ENCODE measurements around the gene MICAL2. TPM values are rescaled to one million over a fixed set of nuclear protein-coding genes. Genes with fewer than 3 reads are reported as not detected.
A peak's percentile ranks its signal among the peaks of the same experiment; 100 is the strongest.

MICAL2 gene, protein sequence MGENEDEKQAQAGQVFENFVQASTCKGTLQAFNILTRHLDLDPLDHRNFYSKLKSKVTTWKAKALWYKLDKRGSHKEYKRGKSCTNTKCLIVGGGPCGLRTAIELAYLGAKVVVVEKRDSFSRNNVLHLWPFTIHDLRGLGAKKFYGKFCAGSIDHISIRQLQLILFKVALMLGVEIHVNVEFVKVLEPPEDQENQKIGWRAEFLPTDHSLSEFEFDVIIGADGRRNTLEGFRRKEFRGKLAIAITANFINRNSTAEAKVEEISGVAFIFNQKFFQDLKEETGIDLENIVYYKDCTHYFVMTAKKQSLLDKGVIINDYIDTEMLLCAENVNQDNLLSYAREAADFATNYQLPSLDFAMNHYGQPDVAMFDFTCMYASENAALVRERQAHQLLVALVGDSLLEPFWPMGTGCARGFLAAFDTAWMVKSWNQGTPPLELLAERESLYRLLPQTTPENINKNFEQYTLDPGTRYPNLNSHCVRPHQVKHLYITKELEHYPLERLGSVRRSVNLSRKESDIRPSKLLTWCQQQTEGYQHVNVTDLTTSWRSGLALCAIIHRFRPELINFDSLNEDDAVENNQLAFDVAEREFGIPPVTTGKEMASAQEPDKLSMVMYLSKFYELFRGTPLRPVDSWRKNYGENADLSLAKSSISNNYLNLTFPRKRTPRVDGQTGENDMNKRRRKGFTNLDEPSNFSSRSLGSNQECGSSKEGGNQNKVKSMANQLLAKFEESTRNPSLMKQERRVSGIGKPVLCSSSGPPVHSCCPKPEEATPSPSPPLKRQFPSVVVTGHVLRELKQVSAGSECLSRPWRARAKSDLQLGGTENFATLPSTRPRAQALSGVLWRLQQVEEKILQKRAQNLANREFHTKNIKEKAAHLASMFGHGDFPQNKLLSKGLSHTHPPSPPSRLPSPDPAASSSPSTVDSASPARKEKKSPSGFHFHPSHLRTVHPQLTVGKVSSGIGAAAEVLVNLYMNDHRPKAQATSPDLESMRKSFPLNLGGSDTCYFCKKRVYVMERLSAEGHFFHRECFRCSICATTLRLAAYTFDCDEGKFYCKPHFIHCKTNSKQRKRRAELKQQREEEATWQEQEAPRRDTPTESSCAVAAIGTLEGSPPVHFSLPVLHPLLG
- 237 TPM for total RNA-seq

DNA sequence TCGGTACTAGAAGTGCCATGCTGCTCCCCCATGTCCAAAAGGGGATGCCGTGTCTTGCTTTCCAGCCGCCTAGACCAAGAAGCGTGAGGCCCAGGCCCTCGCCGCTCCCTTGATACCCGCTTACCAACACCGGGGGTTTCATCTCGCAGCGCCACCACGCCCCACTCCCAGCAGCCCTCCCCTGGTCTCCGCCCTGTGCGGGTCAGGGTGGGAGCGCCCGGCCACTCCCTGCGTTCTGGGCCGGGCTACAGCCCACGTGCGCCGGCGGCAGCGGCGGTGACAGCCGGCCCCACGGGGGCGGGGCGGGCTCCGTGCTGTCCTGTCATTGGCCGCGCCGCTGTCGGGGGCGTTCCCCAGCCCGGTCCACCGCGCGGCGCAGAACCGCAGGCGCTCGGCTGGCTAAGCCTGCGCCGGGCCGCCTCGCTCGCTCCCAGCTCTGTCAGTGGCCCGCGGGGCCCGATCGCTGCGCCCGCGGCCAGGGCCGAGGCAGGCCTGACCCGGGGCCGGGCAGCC is at the start of gene MICAL2:
Gene MICAL2 (plus strand): TSS at position 390 of the 513 bp plus-strand sequence. CDS start 51,566 bp downstream, outside the sequence.
- Histone ChIP-seq H3K9me3 (no peaks in the 10 kb centered on the region), H3K27me3 (no peaks in the 10 kb centered on the region), H3K27ac (peak within 1 kb of the TSS; percentile 92 to 93), H3K36me3 (peaks cover 0 to 12% of the 10 kb centered on the region in 2 donors), H3K4me1 (peaks cover 2 to 12% of the 10 kb centered on the region in 2 donors), H3K4me3 (peak within 1 kb of the TSS; percentile 89 to 91)
- TF ChIP-seq, protein P1, sequence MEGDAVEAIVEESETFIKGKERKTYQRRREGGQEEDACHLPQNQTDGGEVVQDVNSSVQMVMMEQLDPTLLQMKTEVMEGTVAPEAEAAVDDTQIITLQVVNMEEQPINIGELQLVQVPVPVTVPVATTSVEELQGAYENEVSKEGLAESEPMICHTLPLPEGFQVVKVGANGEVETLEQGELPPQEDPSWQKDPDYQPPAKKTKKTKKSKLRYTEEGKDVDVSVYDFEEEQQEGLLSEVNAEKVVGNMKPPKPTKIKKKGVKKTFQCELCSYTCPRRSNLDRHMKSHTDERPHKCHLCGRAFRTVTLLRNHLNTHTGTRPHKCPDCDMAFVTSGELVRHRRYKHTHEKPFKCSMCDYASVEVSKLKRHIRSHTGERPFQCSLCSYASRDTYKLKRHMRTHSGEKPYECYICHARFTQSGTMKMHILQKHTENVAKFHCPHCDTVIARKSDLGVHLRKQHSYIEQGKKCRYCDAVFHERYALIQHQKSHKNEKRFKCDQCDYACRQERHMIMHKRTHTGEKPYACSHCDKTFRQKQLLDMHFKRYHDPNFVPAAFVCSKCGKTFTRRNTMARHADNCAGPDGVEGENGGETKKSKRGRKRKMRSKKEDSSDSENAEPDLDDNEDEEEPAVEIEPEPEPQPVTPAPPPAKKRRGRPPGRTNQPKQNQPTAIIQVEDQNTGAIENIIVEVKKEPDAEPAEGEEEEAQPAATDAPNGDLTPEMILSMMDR (IDR thresholded peaks at IDR 0.05) = no peak
- intact Hi-C loops (cut with DNase I) = loop anchor here (1.0 to 10.0 kb wide), 3 partner anchors 20 to 55 kb away; no protein-coding TSS in a partner anchor
- peak; percentile 61 to 94 for DNase-seq (ENCODE audit: low spot score in 2 of 2)

DNA sequence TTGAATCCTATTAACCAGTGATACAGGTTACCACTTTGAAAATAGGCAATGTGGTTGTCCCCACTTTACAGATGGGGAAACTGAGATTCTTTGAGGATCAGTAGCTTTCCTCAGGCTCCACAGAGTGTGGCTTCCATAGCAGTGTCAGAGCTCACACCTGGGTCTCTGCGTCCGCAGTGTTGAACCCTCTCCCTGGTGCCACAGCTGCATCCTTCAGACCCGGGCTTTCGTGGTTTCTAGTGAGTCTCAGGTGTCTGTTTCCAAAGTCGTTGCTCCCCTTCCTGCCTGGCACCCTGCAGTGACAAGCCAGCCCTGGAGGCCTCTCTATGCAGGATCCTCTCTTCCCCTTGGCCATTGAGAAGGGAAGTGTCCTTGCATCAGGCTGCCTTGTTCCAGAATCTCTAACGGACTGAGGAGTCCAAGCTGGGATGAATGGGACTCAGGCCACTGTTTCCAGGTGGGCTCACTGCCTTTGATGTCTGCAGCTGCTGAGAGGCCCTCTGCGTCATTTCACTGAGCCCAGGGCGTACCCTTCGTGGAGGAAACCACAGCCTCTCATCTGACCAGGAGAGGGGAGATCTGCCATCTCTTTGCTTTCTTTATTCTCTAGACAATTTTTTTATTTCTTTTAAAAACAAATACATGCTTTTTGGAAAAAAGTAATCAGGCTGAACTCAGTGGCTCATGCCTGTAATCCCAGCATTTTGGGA is 48.4 kb upstream of the MICAL2 start:
- intact Hi-C loops (cut with DNase I) = no loop called here
- Histone ChIP-seq H3K4me1 (peaks cover 4 to 9% of the 10 kb centered on the region in 2 donors), H3K27me3 (no peaks in the 10 kb centered on the region), H3K27ac (no peak overlapping the region), H3K36me3 (no peaks in the 10 kb centered on the region), H3K9me3 (no peaks in the 10 kb centered on the region), H3K4me3 (no peak overlapping the region)
- TF ChIP-seq, protein P1 (IDR thresholded peaks at IDR 0.05) = no peak
- DNase-seq (ENCODE audit: low spot score in 2 of 2) = peak in 1 of 2 donors; percentile 53

DNA sequence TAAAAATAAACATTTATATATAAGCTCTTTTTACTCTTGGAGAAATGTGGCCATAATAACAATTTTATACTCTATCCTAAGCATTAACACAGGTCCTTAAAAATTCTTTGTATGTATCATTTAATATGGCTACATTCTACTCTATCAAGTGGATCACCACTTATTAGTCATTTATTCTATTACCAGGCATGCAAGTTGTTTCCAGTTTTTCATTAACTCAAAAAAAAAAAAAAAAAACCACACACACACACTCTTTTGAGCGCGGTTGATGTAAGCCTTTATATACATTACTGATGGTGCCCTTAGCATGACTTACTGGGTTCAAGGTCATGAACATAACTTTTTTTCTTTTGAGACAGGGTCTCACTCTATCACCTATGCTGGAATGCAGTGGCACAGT is 47.1 kb upstream of the MICAL2 start:
- Histone ChIP-seq H3K9me3 (no peaks in the 10 kb centered on the region), H3K36me3 (no peaks in the 10 kb centered on the region), H3K27me3 (no peaks in the 10 kb centered on the region), H3K4me1 (peaks cover 4 to 16% of the 10 kb centered on the region in 2 donors), H3K27ac (no peak overlapping the region), H3K4me3 (no peak overlapping the region)
- intact Hi-C loops (cut with DNase I) = no loop called here
- TF ChIP-seq, protein P1 (IDR thresholded peaks at IDR 0.05) = no peak
- no peak for DNase-seq (ENCODE audit: low spot score in 2 of 2)

DNA sequence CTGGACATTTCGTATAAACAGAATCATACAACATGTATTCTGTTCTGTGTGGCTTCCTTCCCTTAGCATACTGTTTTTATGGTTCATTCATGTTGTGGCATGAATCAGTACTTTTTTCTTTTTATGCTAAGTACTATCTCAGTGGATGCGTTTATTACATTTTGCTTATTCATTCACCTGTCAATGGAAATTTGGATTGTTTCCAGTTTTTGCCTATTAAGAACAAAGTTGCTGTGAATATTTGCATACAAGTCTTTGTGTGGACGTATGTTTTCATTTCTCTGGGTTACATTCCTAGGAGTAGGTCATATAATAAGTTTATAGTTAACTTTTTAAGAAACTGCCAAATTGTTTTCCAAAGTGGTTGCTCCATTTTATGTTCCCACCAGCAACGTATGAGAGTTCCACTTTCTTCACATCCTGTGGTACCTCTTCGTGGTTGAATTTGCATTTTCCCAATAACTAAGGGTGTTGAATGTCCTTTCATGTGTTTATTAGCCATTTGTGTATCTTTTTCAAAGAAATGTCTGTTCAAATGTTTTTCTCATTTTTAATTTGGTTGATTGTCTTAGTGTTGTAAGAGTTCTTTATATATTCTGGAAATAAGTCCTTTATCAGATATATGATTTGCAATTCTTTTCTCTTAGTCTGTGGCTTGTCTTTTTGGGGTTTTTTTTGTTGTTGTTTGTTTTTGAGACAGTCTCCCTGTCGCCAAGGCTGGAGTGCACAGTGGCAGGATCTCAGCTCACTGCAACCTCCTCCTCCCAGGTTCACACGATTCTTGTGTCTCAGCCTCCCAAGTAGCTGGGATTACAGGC is 46.0 kb upstream of the MICAL2 start:
- no peak for DNase-seq (ENCODE audit: low spot score in 2 of 2)
- H3K4me3 ChIP-seq = no peak overlapping the region
- TF ChIP-seq, protein P1 (IDR thresholded peaks at IDR 0.05) = no peak
- no peaks in the 10 kb centered on the region for H3K27me3 ChIP-seq
- H3K4me1 ChIP-seq = peaks cover 4 to 16% of the 10 kb centered on the region in 2 donors
- no peaks in the 10 kb centered on the region for H3K9me3 ChIP-seq
- no peaks in the 10 kb centered on the region for H3K36me3 ChIP-seq
- H3K27ac ChIP-seq = no peak overlapping the region
- intact Hi-C loops (cut with DNase I) = no loop called here

Measured in ascending aorta (tissue), 2 donors.